ENCODE results near the gene MYRF. TPM values are rescaled to one million over a fixed set of nuclear protein-coding genes. Genes with fewer than 3 reads are reported as not detected.

Gene MYRF
- total and polyA plus RNA-seq, 2 of the 13 experiments (the other 11 are each of a cell fraction or from before 2014, with no cell fraction given) = 10.2 to 25.9 TPM

DNA sequence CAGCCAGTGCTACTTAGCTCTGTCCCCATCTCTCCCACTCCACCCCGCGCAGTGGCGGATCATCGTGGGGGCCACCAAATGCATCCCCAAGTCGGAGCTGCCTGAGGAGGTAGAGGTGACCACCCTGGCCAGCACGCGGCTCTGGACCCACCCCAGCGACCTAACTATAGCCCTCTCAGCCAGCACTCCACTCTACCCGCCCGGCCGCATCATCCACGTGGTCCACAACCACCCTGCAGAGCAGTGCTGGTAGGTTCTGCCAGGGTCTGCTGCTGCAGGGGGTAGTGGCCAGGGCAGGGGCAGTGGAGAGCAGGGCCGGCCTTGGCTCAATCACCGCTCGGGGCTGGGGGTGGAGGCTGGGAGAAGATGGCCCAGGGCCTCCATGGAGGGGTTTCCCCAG is 13.0 kb upstream of the MYRF start:
- TF ChIP-seq UBTF (CRISPR knock-in tag; IDR thresholded peaks at IDR 0.05) (no peak), MNT (IDR thresholded peaks at IDR 0.05) (no peak)
- ChIA-PET CTCF (ENCODE audit: low intra/inter-chr PET ratio, low total read pairs) (no interaction called here), POLR2A (no interaction called here)
- Histone ChIP-seq H4K20me1 (ENCODE audit: insufficient read depth, low read length) (no peaks in the 10 kb centered on the region), H3K27ac (ENCODE audit: extremely low read length, insufficient read depth, low read length) (no peak overlapping the region), H3K4me2 (ENCODE audit: low read depth, low read length) (no peak overlapping the region), H3K4me1 (ENCODE audit: insufficient read depth, low read length) (no peaks in the 10 kb centered on the region), H3K9ac (ENCODE audit: insufficient read depth, low read depth, low read length) (no peak overlapping the region), H3K4me3 (replicated peaks in 1 of 3; ENCODE audit: insufficient read depth in 1 of 3, low read depth in 2 of 3, low read length in 3 of 3) (no peak overlapping the region), H3K36me3 (replicated peaks in 1 of 2; ENCODE audit: control insufficient read depth in 1 of 2, insufficient read depth in 2 of 2, low read length in 2 of 2) (peaks cover 25 to 41% of the 10 kb centered on the region in 2 experiments; a peak in 4 of 5 replicates), H3K27me3 (ENCODE audit: control insufficient read depth in 1 of 2, insufficient read depth in 2 of 2, low read length in 2 of 2) (no peaks in the 10 kb centered on the region), H3K9me3 (ENCODE audit: low read length) (no peaks in the 10 kb centered on the region), H3K79me2 (ENCODE audit: insufficient read depth, low read length) (no peaks in the 10 kb centered on the region), H2AFZ (ENCODE audit: low read length) (no peak overlapping the region)
- 97% methylated on average over 15 of the region's 15 CpGs for WGBS (ENCODE audit: low lambda C conversion rate)
- DNase-seq (ENCODE audit: low spot score) (no peak), FAIRE-seq (no peak), ATAC-seq (no peak)
- intact Hi-C loops (cut with micrococcal nuclease; ENCODE audit: unreplicated experiment) = no loop called here
- in situ Hi-C loops (cut with HindIII; ENCODE audit: extremely low pct_ligation_motif_present, low pct_unique_long_range_greater_than_20kb) = no loop called here
- BruUV-seq (replicated peaks) = no TSS peak

DNA sequence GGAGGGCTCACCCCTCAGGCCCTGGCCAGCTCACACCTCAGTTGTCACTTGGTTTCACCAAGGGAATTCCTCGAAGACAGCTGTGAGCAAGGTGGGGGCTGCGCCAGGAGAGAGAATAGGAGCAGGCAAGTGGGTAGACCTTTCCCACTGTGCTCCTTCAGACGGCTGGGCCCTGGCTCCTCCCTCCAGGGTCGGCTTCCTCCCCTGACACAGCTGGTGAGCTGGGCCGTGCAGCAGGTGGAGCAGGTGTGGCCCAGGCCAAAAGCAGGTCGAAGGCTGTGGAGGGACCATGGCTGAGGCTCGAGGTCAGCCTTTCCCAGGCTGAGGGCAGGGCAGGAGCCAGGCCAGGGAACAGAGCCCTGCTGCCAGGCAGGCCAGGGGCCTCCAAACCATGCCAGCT is 12.5 kb upstream of the MYRF start:
- Histone ChIP-seq H3K79me2 (ENCODE audit: insufficient read depth, low read length) (no peaks in the 10 kb centered on the region), H3K27ac (ENCODE audit: extremely low read length, insufficient read depth, low read length) (no peak overlapping the region), H3K9ac (ENCODE audit: insufficient read depth, low read depth, low read length) (no peak overlapping the region), H3K27me3 (ENCODE audit: control insufficient read depth in 1 of 2, insufficient read depth in 2 of 2, low read length in 2 of 2) (no peaks in the 10 kb centered on the region), H3K9me3 (ENCODE audit: low read length) (no peaks in the 10 kb centered on the region), H3K4me2 (ENCODE audit: low read depth, low read length) (no peak overlapping the region), H2AFZ (ENCODE audit: low read length) (no peak overlapping the region), H4K20me1 (ENCODE audit: insufficient read depth, low read length) (no peaks in the 10 kb centered on the region), H3K4me1 (ENCODE audit: insufficient read depth, low read length) (no peaks in the 10 kb centered on the region), H3K36me3 (replicated peaks in 1 of 2; ENCODE audit: control insufficient read depth in 1 of 2, insufficient read depth in 2 of 2, low read length in 2 of 2) (peaks cover 25 to 36% of the 10 kb centered on the region in 2 experiments; a peak in 4 of 5 replicates), H3K4me3 (replicated peaks in 1 of 3; ENCODE audit: insufficient read depth in 1 of 3, low read depth in 2 of 3, low read length in 3 of 3) (no peak overlapping the region)
- peak; percentile 32 for TF ChIP-seq AGO2 (optimal IDR thresholded peaks at IDR 0.05; ENCODE audit: low read depth, low read length)
- no peak for TF ChIP-seq ETV5 (CRISPR knock-in tag; IDR thresholded peaks at IDR 0.05; ENCODE audit: borderline replicate concordance)
- WGBS (ENCODE audit: low lambda C conversion rate) = 92% methylated on average over 2 of the region's 7 CpGs
- intact Hi-C loops (cut with micrococcal nuclease; ENCODE audit: unreplicated experiment) = no loop called here
- FAIRE-seq (no peak), ATAC-seq (no peak), DNase-seq (ENCODE audit: low spot score) (no peak)
- in situ Hi-C loops (cut with HindIII; ENCODE audit: extremely low pct_ligation_motif_present, low pct_unique_long_range_greater_than_20kb) = no loop called here
- ChIA-PET POLR2A (no interaction called here), CTCF (ENCODE audit: low intra/inter-chr PET ratio, low total read pairs) (no interaction called here)
- BruUV-seq (replicated peaks) = no TSS peak

All from HepG2 (cell line).